Stomach (tissue), 4 donors: ENCODE data around the gene FAM25A.

Source experiments
- CTCF ChIP-seq, 7 experiments: fragments of 450-650 bp in 4 of 7; fragments of 200-600 bp in 3 of 7; sonication (generic) in 3 of 7; IDR thresholded peaks; one replicate each; pipeline ENCODE4 v1.5.1; 2016 to 2019; ENCODE audit warnings: antibody characterized with exemption in 7 of 7, control low read depth in 2 of 7, mild to moderate bottlenecking in 1 of 7
- EP300 ChIP-seq: sonication (generic); formaldehyde crosslinking; IDR thresholded peaks from one replicate; pipeline ENCODE4 v1.6.1; 2017; ENCODE audit warnings: antibody characterized with exemption
- POLR2A ChIP-seq, 4 donors: fragments of 450-650 bp; IDR thresholded peaks; one replicate each; pipeline ENCODE4 v1.6.1; 2016; ENCODE audit warnings: antibody characterized with exemption in 4 of 4, control low read depth in 2 of 4, mild to moderate bottlenecking in 1 of 4, moderate library complexity in 1 of 4
- POLR2AphosphoS5 ChIP-seq, 3 donors: sonication (generic); formaldehyde crosslinking; IDR thresholded peaks; one replicate each; pipeline ENCODE4 v1.6.1; 2016; ENCODE audit warnings: antibody characterized with exemption in 3 of 3

- no peak for TF ChIP-seq CTCF (IDR thresholded peaks at IDR 0.05)
- no peak for TF ChIP-seq POLR2AphosphoS5 (IDR thresholded peaks at IDR 0.05)
- no peak for TF ChIP-seq POLR2A (IDR thresholded peaks at IDR 0.05)
- TF ChIP-seq EP300: no peak
Measured at GRCh38 chr10:86988520-86988919, 31.6 kb upstream of the FAM25A start.
